AG04449 (cell line): ENCODE measurements around the gene RXFP2.
A peak's percentile ranks its signal among the peaks of the same experiment; 100 is the strongest.

Experiments used
- CTCF ChIA-PET: fragments of 350-600 bp; formaldehyde crosslinking; extraction: SDS; loops from one replicate; lab custom pipeline; 2021; ENCODE audit warnings: antibody characterized with exemption; lab: Yijun Ruan, JAX
- POLR2A ChIA-PET: fragments of 400-600, 350-600 bp; formaldehyde crosslinking; extraction: SDS; loops from one replicate; lab custom pipeline; 2020; ENCODE audit warnings: antibody characterized with exemption, inconsistent platforms; lab: Yijun Ruan, JAX
- DNase-seq: peaks from one replicate; pipeline ENCODE4 v3.0.0-alpha.2; 2010; ENCODE audit warnings: low read depth, low spot score
- H3K4me3 ChIP-seq: 2 replicates; pipeline ENCODE4 v1.5.1; 2011; ENCODE audit warnings: low read depth, mild to moderate bottlenecking, control low read depth, low read length
- TF ChIP-seq, protein P1 (sequence below): IDR thresholded peaks from one replicate; pipeline ENCODE4 v1.5.1; 2011; ENCODE audit warnings: mild to moderate bottlenecking, moderate library complexity, low read length, control low read depth, inconsistent platforms; ENCODE audit not compliant: insufficient read depth; ENCODE audit errors: missing control alignments

Gene RXFP2, protein sequence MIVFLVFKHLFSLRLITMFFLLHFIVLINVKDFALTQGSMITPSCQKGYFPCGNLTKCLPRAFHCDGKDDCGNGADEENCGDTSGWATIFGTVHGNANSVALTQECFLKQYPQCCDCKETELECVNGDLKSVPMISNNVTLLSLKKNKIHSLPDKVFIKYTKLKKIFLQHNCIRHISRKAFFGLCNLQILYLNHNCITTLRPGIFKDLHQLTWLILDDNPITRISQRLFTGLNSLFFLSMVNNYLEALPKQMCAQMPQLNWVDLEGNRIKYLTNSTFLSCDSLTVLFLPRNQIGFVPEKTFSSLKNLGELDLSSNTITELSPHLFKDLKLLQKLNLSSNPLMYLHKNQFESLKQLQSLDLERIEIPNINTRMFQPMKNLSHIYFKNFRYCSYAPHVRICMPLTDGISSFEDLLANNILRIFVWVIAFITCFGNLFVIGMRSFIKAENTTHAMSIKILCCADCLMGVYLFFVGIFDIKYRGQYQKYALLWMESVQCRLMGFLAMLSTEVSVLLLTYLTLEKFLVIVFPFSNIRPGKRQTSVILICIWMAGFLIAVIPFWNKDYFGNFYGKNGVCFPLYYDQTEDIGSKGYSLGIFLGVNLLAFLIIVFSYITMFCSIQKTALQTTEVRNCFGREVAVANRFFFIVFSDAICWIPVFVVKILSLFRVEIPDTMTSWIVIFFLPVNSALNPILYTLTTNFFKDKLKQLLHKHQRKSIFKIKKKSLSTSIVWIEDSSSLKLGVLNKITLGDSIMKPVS

GRCh38 chr13:31739226-31739625 is at the start of gene RXFP2:
TSS of gene RXFP2 (plus strand) at chr13:31739526. CDS start at chr13:31739613, 87 bp downstream.
- TF ChIP-seq, protein P1, sequence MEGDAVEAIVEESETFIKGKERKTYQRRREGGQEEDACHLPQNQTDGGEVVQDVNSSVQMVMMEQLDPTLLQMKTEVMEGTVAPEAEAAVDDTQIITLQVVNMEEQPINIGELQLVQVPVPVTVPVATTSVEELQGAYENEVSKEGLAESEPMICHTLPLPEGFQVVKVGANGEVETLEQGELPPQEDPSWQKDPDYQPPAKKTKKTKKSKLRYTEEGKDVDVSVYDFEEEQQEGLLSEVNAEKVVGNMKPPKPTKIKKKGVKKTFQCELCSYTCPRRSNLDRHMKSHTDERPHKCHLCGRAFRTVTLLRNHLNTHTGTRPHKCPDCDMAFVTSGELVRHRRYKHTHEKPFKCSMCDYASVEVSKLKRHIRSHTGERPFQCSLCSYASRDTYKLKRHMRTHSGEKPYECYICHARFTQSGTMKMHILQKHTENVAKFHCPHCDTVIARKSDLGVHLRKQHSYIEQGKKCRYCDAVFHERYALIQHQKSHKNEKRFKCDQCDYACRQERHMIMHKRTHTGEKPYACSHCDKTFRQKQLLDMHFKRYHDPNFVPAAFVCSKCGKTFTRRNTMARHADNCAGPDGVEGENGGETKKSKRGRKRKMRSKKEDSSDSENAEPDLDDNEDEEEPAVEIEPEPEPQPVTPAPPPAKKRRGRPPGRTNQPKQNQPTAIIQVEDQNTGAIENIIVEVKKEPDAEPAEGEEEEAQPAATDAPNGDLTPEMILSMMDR, result no peak
- DNase-seq, result no peak
- ChIA-PET CTCF (interaction anchor here (1.4 to 7.0 kb wide), 4 partner anchors 202 to 313 kb away, joined by 3 to 133 read pairs (median 26); no protein-coding TSS in a partner anchor), POLR2A (no interaction called here)
- H3K4me3 ChIP-seq, result no peak within 1 kb of the TSS

GRCh38 chr13:31697290-31697689 is 42.0 kb upstream of the RXFP2 start:
- CTCF ChIA-PET, result interaction anchor here (0.6 to 1.1 kb wide), 3 partner anchors 9 to 159 kb away, joined by 3 to 5 read pairs (median 4); no protein-coding TSS in a partner anchor
- H3K4me3 ChIP-seq, result no peak overlapping the region
- TF ChIP-seq, protein P1, result no peak
- POLR2A ChIA-PET, result no interaction called here
- no peak for DNase-seq

GRCh38 chr13:31699650-31700049 is 39.7 kb upstream of the RXFP2 start:
- ChIA-PET CTCF (interaction anchor here (0.6 to 1.2 kb wide), 5 partner anchors 12 to 272 kb away, joined by 3 to 10 read pairs (median 3); no protein-coding TSS in a partner anchor), POLR2A (interaction anchor here (0.7 kb wide), 1 partner anchor 82 kb away, joined by 3 read pairs; no protein-coding TSS in a partner anchor)
- DNase-seq, result no peak
- no peak overlapping the region for H3K4me3 ChIP-seq
- TF ChIP-seq, protein P1, result peak; percentile 15

GRCh38 chr13:31703780-31704179 is 35.5 kb upstream of the RXFP2 start:
- TF ChIP-seq, protein P1, result no peak
- no peak for DNase-seq
- POLR2A ChIA-PET, result no interaction called here
- H3K4me3 ChIP-seq, result no peak overlapping the region
- CTCF ChIA-PET, result interaction anchor here (1.6 kb wide), 1 partner anchor 166 kb away, joined by 3 read pairs; no protein-coding TSS in a partner anchor

- no peak for DNase-seq
- no peak overlapping the region for H3K4me3 ChIP-seq
- CTCF ChIA-PET, result no interaction called here
- POLR2A ChIA-PET, result no interaction called here
- TF ChIP-seq, protein P1, result no peak
These were observed 33.2 kb upstream of the RXFP2 start for GRCh38 chr13:31706105-31706504.
